NT2/D1 (cell line): ENCODE data around the gene SUMO3.

Experiments
- SUZ12 ChIP-seq: IDR thresholded peaks from 2 replicates; pipeline ENCODE4 v1.6.1; 2011; ENCODE audit not compliant: insufficient read length, insufficient read depth; ENCODE audit errors: extremely low read depth
- YY1 ChIP-seq: IDR thresholded peaks from 2 replicates; pipeline ENCODE4 v1.6.1; 2011; ENCODE audit not compliant: insufficient read length, insufficient read depth
- ZNF274 ChIP-seq: IDR thresholded peaks from 2 replicates; pipeline ENCODE4 v1.6.1; 2011; ENCODE audit warnings: mild to moderate bottlenecking, low read depth, low read length

DNA sequence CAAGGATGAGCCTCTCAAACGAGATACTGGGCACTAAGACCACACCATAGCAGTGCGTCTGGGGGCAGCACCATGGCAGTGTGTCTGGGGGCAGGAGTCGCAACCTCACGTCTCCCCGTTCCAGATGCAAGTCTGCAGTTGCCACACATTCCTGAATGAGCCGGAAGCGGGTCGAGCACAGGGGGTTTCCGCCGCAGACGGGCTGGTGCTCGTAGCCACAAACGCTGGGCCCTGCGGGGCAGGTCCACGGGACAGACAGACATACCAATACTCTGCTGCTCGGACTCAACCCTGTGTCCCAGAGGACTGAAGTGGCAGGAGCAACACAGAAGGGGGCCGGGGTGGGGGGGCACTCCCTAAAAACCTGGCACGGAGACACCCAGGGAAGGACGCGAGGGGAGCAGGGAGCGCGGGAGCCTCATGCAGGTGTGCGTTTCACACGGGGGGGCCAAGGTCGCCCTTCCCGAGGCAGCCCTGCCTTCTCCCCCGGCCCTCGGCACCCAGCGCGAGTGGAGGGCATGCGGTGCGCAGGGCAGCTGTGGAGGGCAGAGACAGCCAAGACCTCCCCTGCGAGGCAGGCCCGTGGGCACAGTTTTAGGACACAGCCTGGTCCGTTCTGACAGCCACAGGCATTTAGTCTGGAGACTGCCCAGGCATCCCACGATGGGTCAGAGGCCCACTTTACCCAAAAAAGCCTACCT lies 31.1 kb upstream of the SUMO3 start:
- TF ChIP-seq YY1 (no peak), SUZ12 (no peak), ZNF274 (no peak)
